GM21381 (cell line): ENCODE data around the gene TAP2.
"Not testable (repeated sequence)": the region's sequence is repeated elsewhere in the genome, so short reads cannot be mapped to it uniquely, and the experiment has no call there.

Experiments used
- ATAC-seq: cut with Tn5 transposase; IDR thresholded peaks from one replicate; pipeline ENCODE4 v1.9.1; 2021; ENCODE audit warnings: mild to moderate bottlenecking, moderate library complexity; ENCODE audit not compliant: unreplicated experiment

Gene TAP2

GRCh38 chr6:32838114-32838958, at the start of gene TAP2:
TSS of gene TAP2 (minus strand) at chr6:32838739. CDS start at chr6:32838233, 506 bp downstream.
- ATAC-seq: peak; percentile 73

GRCh38 chr6:32887616-32888015, 49.1 kb upstream of the TAP2 start:
- ATAC-seq: no peak

GRCh38 chr6:32886681-32887383, 48.3 kb upstream of the TAP2 start:
- ATAC-seq: no peak

DNA sequence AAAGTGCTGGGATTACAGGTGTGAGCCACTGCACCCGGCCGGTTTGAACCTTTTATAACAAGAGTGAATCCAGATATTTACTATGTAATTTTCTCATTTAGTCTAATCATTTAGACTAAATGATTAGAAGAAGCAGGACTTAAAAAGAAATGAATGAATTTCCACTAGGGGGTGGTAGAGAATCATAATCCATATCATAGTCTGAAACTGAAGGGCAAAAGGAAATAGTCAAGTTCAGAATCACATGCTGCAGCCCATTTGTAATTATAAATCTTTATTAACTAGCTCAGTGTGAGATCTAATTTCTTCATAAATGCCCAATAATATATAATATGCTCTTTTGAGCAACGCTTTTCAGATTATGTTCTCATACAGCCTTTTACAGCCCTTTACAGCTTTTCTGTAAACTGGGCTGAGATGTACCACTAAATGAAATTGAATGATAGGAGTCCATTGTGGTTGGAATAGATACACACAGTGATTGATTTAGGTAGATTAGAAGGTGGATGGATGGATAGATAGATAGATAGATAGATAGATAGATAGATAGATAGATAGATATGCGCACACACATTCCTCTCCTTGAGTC, 47.3 kb upstream of the TAP2 start:
- ATAC-seq: no peak

GRCh38 chr6:32883789-32884188, 45.2 kb upstream of the TAP2 start:
- ATAC-seq: no peak

DNA sequence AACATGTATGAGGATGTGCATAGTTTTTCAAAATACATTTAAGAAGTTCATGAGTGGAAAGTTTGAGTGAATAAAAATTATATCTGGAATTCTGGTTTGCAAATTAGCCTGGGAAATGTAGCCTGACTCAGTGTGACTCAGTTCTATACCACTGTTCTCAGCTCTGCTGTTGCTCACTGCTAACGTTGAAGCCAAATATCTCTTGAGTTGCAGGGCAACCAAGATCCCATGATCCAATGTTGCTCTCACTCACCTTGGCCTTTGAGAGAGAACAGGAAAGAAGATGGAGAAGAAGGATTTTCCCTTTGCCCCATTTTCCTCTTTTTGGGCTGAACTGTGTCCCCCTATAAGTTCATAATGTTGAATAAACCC, 44.3 kb upstream of the TAP2 start:
- no peak for ATAC-seq

- ATAC-seq: not testable (repeated sequence)
Measured at GRCh38 chr6:32880962-32881361, 42.4 kb upstream of the TAP2 start.

- ATAC-seq: no peak
Measured at GRCh38 chr6:32879691-32880090, 41.2 kb upstream of the TAP2 start.

- no peak for ATAC-seq
Measured at GRCh38 chr6:32876603-32877002, 38.1 kb upstream of the TAP2 start.

- ATAC-seq: not testable (repeated sequence)
Measured at GRCh38 chr6:32873947-32874346, 35.4 kb upstream of the TAP2 start.

DNA sequence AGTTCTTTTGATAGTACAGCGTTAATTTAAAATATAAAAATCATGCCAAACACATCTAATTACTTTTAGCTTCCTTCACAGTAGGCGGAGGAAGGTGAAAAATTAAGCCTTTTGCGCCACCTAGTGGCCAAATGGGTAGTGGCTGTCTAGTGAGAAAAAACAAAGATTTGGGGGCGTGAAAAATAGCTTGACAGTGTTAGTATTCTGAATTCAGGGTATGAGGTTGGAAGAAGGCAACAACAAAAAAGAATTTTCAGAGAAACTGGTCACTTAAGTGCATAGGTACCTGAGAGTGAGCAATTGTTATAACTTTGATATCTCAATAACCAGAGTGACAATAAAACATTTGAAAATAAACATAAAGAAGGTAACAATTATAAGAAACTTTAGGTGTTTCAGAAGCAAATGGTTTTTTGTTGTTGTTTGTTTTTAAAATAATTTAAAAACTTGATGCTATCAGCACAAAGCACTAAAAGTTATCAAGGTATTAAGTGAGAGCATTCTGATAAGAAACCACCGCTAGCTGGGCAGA, 29.8 kb upstream of the TAP2 start:
- no peak for ATAC-seq

- no peak for ATAC-seq
Measured at GRCh38 chr6:32867554-32868256, 29.2 kb upstream of the TAP2 start.

DNA sequence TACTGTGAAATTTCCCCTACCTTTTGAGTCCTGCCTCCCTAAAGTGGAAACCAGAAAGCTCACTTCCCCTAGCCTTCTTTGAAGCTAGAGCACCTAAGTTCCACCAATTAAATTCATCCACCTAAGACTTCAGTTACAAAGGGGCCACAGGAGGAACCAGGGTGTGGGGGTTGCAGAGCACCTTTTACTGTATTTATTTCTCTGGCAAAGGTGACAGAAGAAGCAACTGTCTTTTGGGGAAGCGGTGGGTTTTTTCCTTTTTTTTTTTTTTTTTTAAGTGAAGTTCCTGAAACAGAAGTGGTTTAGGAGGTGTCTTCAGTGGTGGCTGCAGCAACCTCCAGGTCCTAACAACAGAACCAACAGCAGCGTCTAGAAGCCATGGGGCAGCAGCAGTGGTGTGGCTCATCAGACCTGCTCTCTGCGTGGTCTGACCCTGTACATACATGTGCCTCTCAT, 28.5 kb upstream of the TAP2 start:
- no peak for ATAC-seq

- no peak for ATAC-seq
Measured at GRCh38 chr6:32865724-32866443, 27.3 kb upstream of the TAP2 start.

GRCh38 chr6:32862725-32863124, 24.2 kb upstream of the TAP2 start:
- no peak for ATAC-seq

- ATAC-seq: no peak
Measured at GRCh38 chr6:32860674-32861073, 22.1 kb upstream of the TAP2 start.

DNA sequence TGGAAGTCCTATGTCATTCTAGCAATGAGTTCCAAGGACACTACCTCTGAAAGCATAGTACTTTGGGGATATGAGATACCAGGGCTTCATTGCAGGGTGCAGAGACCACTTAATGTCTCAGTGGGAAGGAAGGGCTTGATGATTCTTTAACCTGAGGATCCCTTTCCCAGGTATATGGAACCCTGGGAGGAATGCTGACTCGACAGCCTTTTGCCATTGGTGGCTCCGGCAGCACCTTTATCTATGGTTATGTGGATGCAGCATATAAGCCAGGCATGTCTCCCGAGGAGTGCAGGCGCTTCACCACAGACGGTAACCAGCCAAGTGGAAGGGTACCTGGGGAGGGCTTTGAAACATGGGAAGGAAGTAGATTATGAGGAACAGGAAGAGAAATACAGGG, 19.7 kb upstream of the TAP2 start:
- ATAC-seq: no peak

DNA sequence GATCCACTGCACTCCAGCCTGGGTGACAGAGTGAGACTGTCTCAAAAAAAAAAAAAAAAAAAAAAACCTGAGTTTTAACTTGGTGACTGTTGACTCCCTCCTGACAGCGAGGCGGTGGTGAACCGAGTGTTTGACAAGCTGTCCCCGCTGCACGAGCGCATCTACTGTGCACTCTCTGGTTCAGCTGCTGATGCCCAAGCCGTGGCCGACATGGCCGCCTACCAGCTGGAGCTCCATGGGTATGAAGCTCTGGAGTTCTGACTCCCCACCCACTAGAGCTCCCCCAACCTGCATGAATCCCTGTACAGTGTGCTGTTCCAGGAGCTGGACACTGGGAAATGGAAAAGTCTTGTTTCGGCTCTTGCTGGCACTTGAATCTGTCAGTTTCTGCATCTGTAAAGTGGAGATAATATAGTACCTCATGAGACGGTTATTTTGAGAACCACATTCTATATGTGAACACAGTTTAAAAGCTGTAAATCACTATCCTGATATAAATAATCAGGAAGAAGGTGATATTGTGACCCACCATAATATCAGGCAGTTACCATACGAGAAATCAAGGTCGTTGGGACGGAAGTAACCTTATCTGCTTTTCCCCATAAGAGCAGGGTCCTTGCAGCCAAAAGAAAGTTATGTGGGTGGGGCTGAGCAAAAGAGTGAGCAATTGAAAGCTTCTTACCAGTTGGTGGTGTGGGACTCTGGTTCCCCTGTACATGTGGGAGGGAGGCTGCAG, 18.8 kb upstream of the TAP2 start:
- no peak for ATAC-seq

DNA sequence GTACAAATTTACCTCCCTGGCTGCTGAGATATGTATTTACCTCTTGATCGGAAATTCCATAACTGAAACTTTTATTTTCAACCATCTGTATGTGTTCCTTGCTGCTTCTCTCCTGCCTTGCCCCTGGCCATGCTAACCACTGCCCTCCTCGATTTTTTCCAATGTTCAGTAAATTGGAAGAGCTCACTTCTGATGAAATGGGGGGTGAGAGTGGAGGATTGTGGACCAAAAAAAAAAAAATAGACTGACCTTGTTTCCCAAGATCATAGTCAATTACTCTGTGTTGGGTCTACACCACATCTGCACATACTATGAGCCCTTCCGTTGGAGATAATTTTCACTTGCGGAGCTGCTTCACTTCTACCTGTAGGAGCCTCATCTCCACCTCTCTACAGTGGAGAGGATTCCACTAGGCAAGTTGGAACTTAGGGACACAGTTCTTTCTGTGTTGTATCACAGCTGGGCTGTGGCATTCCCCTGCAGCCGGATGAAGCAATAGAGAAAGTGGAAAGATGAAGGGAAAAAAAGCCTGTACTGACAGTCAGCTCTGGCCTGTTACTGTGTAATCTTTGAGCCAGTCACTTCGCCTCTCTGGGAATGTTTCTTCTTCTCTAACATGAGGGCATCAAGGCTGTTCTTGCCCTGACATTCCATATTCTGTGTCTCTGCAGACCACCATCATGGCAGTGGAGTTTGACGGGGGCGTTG, 17.1 kb upstream of the TAP2 start:
- no peak for ATAC-seq
